Frontal cortex (tissue), 4 donors: ENCODE data around the gene MAP4K1. TPM values are rescaled to one million over a fixed set of nuclear protein-coding genes. Genes with fewer than 3 reads are reported as not detected.
"Not testable (repeated sequence)": the region's sequence is repeated elsewhere in the genome, so short reads cannot be mapped to it uniquely, and the experiment has no call there.

Source experiments
- DNase-seq, 2 donors: peaks; one replicate each; pipeline ENCODE4 v3.0.0; 2012; ENCODE audit warnings: low spot score in 2 of 2
- FAIRE-seq: peaks from 2 replicates; lab custom pipeline; 2012; peaks lifted over from hg19 to GRCh38; lab: Jason Lieb, UNC
- total RNA-seq: library from RNA; depleted of rRNA; stranded (reverse); fragments of >200 nt; gene quantifications from one replicate; pipeline ENCODE4 v1.2.3, GENCODE V29; 2014
- donor health status: control.
- donor health status: control.
- donor health status: control.

MAP4K1 gene
- total RNA-seq, 1 donor from 2014 or later = 1.2 TPM

- not testable (repeated sequence) for FAIRE-seq, DNase-seq
Measured at GRCh38 chr19:38553239-38553638, 64.5 kb downstream of the MAP4K1 start.

- no peak for DNase-seq
- FAIRE-seq = no peak
Measured at GRCh38 chr19:38551450-38551813, 66.3 kb downstream of the MAP4K1 start.

- no peak for DNase-seq
- FAIRE-seq = no peak
Measured at GRCh38 chr19:38550376-38550775, 67.4 kb downstream of the MAP4K1 start.

- FAIRE-seq (no peak), DNase-seq (no peak)
Measured at GRCh38 chr19:38549942-38550341, 67.8 kb downstream of the MAP4K1 start.

- DNase-seq (no peak), FAIRE-seq (no peak)
Measured at GRCh38 chr19:38549061-38549460, 68.7 kb downstream of the MAP4K1 start.

- FAIRE-seq (no peak), DNase-seq (no peak)
Measured at GRCh38 chr19:38547421-38547820, 70.3 kb downstream of the MAP4K1 start.

GRCh38 chr19:38545596-38545995 lies 72.2 kb downstream of the MAP4K1 start:
- DNase-seq (no peak), FAIRE-seq (no peak)

- DNase-seq (peak in 1 of 2 donors; percentile 60), FAIRE-seq (no peak)
Measured at GRCh38 chr19:38544569-38545315, 73.0 kb downstream of the MAP4K1 start.

GRCh38 chr19:38543807-38544568 lies 73.8 kb downstream of the MAP4K1 start:
- FAIRE-seq (no peak), DNase-seq (peak; percentile 48 to 74)

GRCh38 chr19:38543286-38543806 lies 74.4 kb downstream of the MAP4K1 start:
- FAIRE-seq (no peak), DNase-seq (no peak)

GRCh38 chr19:38542040-38542439 lies 75.7 kb downstream of the MAP4K1 start:
- FAIRE-seq (no peak), DNase-seq (no peak)

GRCh38 chr19:38539751-38540150 lies 78.0 kb downstream of the MAP4K1 start:
- no peak for FAIRE-seq

GRCh38 chr19:38538793-38539528 lies 78.8 kb downstream of the MAP4K1 start:
- no peak for FAIRE-seq

More at GRCh38 chr19:38539751-38540150, 78.0 kb downstream of the MAP4K1 start:
- no peak for DNase-seq

GRCh38 chr19:38538386-38538785 lies 79.4 kb downstream of the MAP4K1 start:
- no peak for DNase-seq

More at GRCh38 chr19:38538793-38539528, 78.8 kb downstream of the MAP4K1 start:
- DNase-seq = no peak

More at GRCh38 chr19:38538386-38538785, 79.4 kb downstream of the MAP4K1 start:
- FAIRE-seq = no peak

Other genes with a start within 250 kb of the MAP4K1 start
- 107 TPM for gene PSMD8, start 243.4 kb downstream of the MAP4K1 start, total RNA-seq
- gene GGN, start 229.9 kb downstream of the MAP4K1 start, total RNA-seq = 0.82 TPM
- 1.6 TPM for gene SPRED3, start 229.3 kb downstream of the MAP4K1 start, total RNA-seq
- gene FAM98C, start 214.9 kb downstream of the MAP4K1 start, total RNA-seq = 14.3 TPM
- under 0.01 TPM for gene RASGRP4, start 191.7 kb downstream of the MAP4K1 start, total RNA-seq
- gene RYR1, start 184.3 kb downstream of the MAP4K1 start, total RNA-seq = 4.5 TPM
- 120 TPM for gene EIF3K, start 1.2 kb upstream of the MAP4K1 start, total RNA-seq
- 50.1 TPM for gene ACTN4, start 29.7 kb upstream of the MAP4K1 start, total RNA-seq
- under 0.01 TPM for gene CAPN12, start 126.5 kb upstream of the MAP4K1 start, total RNA-seq
- gene LGALS7, start 155.6 kb upstream of the MAP4K1 start, total RNA-seq = not detected
- not detected for gene LGALS7B, start 171.2 kb upstream of the MAP4K1 start, total RNA-seq
- under 0.01 TPM for gene LGALS4, start 195.0 kb upstream of the MAP4K1 start, total RNA-seq
- gene ECH1, start 213.8 kb upstream of the MAP4K1 start, total RNA-seq = 15.1 TPM
- gene HNRNPL, start 232.0 kb upstream of the MAP4K1 start, total RNA-seq = 372 TPM